ENCODE data around the gene TBC1D30. TPM values are rescaled to one million over a fixed set of nuclear protein-coding genes. Genes with fewer than 3 reads are reported as not detected.

Gene TBC1D30
- total and polyA plus RNA-seq, 2 donors from 2014 or later: 4.2 to 8.7 TPM

GRCh38 chr12:64806593-64807460 is 17.6 kb upstream of the TBC1D30 start:
- Histone ChIP-seq H3K9me3 (ENCODE audit: control insufficient read depth in 2 of 3, insufficient read depth in 1 of 3, low read length in 3 of 3) (no peaks in the 10 kb centered on the region), H3K27ac (ENCODE audit: low read depth in 2 of 2, low read length in 2 of 2) (no peak overlapping the region), H3K4me1 (ENCODE audit: control insufficient read depth in 2 of 3, insufficient read depth in 2 of 3, low read depth in 1 of 3, low read length in 3 of 3) (peaks cover 0 to 3% (median 0%) of the 10 kb centered on the region in 3 donors), H3K4me3 (ENCODE audit: low read length in 3 of 3) (no peak overlapping the region), H3K9ac (ENCODE audit: low read length in 3 of 3) (no peak overlapping the region), H3K36me3 (ENCODE audit: control insufficient read depth in 2 of 3, insufficient read depth in 3 of 3, low read length in 3 of 3) (no peaks in the 10 kb centered on the region), H3K27me3 (ENCODE audit: control insufficient read depth, insufficient read depth, low read length) (no peaks in the 10 kb centered on the region)
- TF ChIP-seq, protein P1, sequence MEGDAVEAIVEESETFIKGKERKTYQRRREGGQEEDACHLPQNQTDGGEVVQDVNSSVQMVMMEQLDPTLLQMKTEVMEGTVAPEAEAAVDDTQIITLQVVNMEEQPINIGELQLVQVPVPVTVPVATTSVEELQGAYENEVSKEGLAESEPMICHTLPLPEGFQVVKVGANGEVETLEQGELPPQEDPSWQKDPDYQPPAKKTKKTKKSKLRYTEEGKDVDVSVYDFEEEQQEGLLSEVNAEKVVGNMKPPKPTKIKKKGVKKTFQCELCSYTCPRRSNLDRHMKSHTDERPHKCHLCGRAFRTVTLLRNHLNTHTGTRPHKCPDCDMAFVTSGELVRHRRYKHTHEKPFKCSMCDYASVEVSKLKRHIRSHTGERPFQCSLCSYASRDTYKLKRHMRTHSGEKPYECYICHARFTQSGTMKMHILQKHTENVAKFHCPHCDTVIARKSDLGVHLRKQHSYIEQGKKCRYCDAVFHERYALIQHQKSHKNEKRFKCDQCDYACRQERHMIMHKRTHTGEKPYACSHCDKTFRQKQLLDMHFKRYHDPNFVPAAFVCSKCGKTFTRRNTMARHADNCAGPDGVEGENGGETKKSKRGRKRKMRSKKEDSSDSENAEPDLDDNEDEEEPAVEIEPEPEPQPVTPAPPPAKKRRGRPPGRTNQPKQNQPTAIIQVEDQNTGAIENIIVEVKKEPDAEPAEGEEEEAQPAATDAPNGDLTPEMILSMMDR (IDR thresholded peaks at IDR 0.05; ENCODE audit: borderline replicate concordance, extremely low read depth, insufficient read depth): no peak
- DNase-seq (no peak), FAIRE-seq (no peak)
- intact Hi-C loops (cut with DNase I): no loop called here

DNA sequence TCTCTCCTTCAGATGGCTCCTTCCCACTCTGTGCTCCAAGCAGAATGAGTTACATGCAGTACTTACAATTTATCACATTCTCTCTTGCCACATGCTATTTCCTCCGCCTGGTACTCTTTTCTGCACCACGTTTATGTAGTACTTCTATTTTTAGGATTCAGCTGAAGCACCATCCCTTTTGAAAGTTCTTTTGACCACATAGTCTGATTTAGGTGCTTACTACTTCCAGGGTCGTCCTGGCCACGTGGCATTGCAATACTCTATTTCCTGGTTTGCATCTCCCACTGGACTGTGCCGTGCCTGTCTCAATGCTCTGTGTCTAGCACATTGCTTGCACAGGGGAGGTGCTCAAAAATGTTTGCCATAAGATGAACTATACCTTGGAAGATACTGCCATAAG is 16.3 kb upstream of the TBC1D30 start:
- DNase-seq (no peak), FAIRE-seq (no peak)
- H3K36me3 ChIP-seq (ENCODE audit: control insufficient read depth in 2 of 3, insufficient read depth in 3 of 3, low read length in 3 of 3): no peaks in the 10 kb centered on the region
- TF ChIP-seq, protein P1 (IDR thresholded peaks at IDR 0.05; ENCODE audit: borderline replicate concordance, extremely low read depth, insufficient read depth): no peak
- intact Hi-C loops (cut with DNase I): no loop called here
- H3K4me3 ChIP-seq (ENCODE audit: low read length in 3 of 3): no peak overlapping the region
- no peaks in the 10 kb centered on the region for H3K27me3 ChIP-seq (ENCODE audit: control insufficient read depth, insufficient read depth, low read length)
- H3K9me3 ChIP-seq (ENCODE audit: control insufficient read depth in 2 of 3, insufficient read depth in 1 of 3, low read length in 3 of 3): no peaks in the 10 kb centered on the region
- no peak overlapping the region for H3K9ac ChIP-seq (ENCODE audit: low read length in 3 of 3)
- no peaks in the 10 kb centered on the region for H3K4me1 ChIP-seq (ENCODE audit: control insufficient read depth in 2 of 3, insufficient read depth in 2 of 3, low read depth in 1 of 3, low read length in 3 of 3)
- no peak overlapping the region for H3K27ac ChIP-seq (ENCODE audit: low read depth in 2 of 2, low read length in 2 of 2)

GRCh38 chr12:64810831-64811230 is 13.6 kb upstream of the TBC1D30 start:
- Histone ChIP-seq H3K9ac (ENCODE audit: low read length in 3 of 3) (no peak overlapping the region), H3K9me3 (ENCODE audit: control insufficient read depth in 2 of 3, insufficient read depth in 1 of 3, low read length in 3 of 3) (no peaks in the 10 kb centered on the region), H3K27me3 (ENCODE audit: control insufficient read depth, insufficient read depth, low read length) (no peaks in the 10 kb centered on the region), H3K4me3 (ENCODE audit: low read length in 3 of 3) (no peak overlapping the region), H3K4me1 (ENCODE audit: control insufficient read depth in 2 of 3, insufficient read depth in 2 of 3, low read depth in 1 of 3, low read length in 3 of 3) (no peaks in the 10 kb centered on the region), H3K27ac (ENCODE audit: low read depth in 2 of 2, low read length in 2 of 2) (no peak overlapping the region), H3K36me3 (ENCODE audit: control insufficient read depth in 2 of 3, insufficient read depth in 3 of 3, low read length in 3 of 3) (no peaks in the 10 kb centered on the region)
- intact Hi-C loops (cut with DNase I): no loop called here
- TF ChIP-seq, protein P1 (IDR thresholded peaks at IDR 0.05; ENCODE audit: borderline replicate concordance, extremely low read depth, insufficient read depth): no peak
- DNase-seq: no peak
- FAIRE-seq: no peak
